Measurements from ENCODE around the gene ARID4A. TPM values are rescaled to one million over a fixed set of nuclear protein-coding genes. Genes with fewer than 3 reads are reported as not detected.
"Not testable (repeated sequence)": the region's sequence is repeated elsewhere in the genome, so short reads cannot be mapped to it uniquely, and the experiment has no call there.

The ARID4A gene
- total RNA-seq, 1 donor from 2014 or later, result 24.9 TPM

DNA sequence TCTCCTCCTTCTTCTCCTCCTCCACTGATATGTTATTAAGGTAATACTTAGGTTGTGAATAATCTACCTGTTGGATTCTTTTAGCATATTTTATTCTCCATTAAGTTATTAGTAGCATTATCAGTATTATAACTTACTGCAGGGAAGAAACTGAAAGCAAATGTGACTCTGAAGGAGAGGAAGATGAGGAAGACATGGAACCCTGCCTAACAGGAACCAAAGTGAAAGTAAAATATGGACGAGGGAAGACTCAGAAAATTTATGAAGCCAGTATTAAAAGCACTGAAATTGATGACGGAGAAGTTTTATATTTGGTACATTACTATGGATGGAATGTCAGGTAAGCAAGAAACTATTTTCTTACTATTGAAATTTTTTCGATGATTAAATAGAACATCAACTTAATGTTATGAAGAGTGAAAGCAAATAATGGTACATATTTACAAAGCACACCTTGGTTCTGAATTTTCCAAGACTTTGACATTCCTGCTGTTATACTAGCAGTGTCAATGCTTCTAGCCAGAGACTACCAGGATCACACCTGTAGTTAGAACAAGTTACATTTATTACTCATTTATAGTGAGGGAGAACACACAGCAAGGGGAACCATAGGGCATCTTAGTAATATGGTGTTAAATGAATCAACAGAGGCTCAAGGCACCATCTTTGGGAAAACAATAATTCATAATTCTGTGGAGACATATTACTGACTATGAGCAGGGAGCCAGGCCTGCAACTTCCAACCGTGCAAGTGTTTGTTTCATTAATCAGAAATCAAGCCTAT, 55.4 kb downstream of the ARID4A start:
- TF ChIP-seq, protein P1, sequence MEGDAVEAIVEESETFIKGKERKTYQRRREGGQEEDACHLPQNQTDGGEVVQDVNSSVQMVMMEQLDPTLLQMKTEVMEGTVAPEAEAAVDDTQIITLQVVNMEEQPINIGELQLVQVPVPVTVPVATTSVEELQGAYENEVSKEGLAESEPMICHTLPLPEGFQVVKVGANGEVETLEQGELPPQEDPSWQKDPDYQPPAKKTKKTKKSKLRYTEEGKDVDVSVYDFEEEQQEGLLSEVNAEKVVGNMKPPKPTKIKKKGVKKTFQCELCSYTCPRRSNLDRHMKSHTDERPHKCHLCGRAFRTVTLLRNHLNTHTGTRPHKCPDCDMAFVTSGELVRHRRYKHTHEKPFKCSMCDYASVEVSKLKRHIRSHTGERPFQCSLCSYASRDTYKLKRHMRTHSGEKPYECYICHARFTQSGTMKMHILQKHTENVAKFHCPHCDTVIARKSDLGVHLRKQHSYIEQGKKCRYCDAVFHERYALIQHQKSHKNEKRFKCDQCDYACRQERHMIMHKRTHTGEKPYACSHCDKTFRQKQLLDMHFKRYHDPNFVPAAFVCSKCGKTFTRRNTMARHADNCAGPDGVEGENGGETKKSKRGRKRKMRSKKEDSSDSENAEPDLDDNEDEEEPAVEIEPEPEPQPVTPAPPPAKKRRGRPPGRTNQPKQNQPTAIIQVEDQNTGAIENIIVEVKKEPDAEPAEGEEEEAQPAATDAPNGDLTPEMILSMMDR (conservative IDR thresholded peaks at IDR 0.05), result no peak
- DNase-seq (ENCODE audit: extremely low spot score, unreplicated experiment), result no peak
- Mint-ChIP-seq H3K27me3 (no peaks in the 10 kb centered on the region), H3K27ac (no peak overlapping the region), H3K36me3 (peaks cover 23% of the 10 kb centered on the region), H3K4me1 (ENCODE audit: unreplicated experiment) (no peaks in the 10 kb centered on the region), H3K4me3 (no peak overlapping the region), H3K9me3 (no peaks in the 10 kb centered on the region)

DNA sequence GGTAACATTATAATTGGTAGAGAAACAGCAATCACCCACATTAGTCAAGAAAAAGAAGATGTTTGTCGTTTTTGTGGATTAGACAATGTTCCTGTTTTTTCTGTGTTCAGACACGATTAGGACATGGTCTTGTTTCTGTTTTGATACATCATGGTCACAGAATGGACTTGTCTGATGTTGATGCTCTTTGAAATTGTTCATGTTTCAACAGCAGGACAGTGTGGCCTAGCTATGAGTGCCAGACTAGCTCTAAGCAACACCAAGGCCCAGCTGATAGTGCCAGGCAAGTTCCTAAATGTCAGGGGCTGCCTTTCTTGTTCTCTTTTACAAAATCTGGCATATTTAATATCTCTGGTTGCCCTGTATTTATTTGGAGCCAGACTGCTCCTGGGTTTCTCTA, 56.5 kb downstream of the ARID4A start:
- Mint-ChIP-seq H3K27me3 (no peaks in the 10 kb centered on the region), H3K27ac (no peak overlapping the region), H3K36me3 (peaks cover 33% of the 10 kb centered on the region), H3K9me3 (no peaks in the 10 kb centered on the region), H3K4me3 (no peak overlapping the region), H3K4me1 (ENCODE audit: unreplicated experiment) (no peaks in the 10 kb centered on the region)
- TF ChIP-seq, protein P1 (conservative IDR thresholded peaks at IDR 0.05), result no peak
- DNase-seq (ENCODE audit: extremely low spot score, unreplicated experiment), result no peak

DNA sequence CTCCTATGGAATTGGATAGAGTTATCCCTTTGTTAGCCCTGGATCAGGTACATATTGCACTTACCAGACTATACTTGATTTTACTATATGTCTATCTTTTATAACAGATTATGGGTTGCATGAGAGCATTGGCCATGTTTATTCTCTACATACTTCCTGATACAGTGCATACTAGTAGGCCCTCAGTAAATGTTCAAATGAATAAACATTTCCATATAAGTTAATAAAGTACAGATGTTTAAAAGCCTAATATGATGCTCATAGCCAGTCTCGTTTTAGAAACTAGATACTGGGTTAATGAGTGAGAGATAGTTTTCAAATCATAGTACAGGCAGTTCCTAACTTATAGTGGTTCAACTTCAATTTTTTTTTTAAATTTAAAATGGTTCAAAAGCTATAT, 57.9 kb downstream of the ARID4A start:
- Mint-ChIP-seq H3K4me1 (ENCODE audit: unreplicated experiment) (no peaks in the 10 kb centered on the region), H3K4me3 (no peak overlapping the region), H3K36me3 (peaks cover 41% of the 10 kb centered on the region), H3K27ac (no peak overlapping the region), H3K27me3 (no peaks in the 10 kb centered on the region), H3K9me3 (no peaks in the 10 kb centered on the region)
- TF ChIP-seq, protein P1 (conservative IDR thresholded peaks at IDR 0.05), result no peak
- DNase-seq (ENCODE audit: extremely low spot score, unreplicated experiment), result no peak

DNA sequence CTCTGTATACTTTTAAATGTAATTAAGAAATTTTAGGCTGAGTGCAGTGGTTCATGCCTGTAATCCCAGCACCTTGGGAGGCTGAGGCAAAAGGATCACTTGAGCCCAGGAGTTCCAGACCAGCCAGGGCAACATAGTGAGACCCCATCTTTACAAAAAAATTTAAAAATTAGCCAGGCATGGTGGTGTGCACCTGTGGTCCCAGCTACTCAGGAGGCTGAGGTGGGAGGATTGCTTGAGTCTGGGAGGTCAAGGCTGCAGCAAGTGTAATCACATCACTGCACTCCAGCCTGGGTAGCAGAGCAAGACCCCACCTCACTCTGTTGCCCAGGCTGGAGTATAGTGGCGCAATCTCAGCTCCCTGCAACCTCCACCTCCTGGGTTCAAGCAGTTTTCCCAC, 63.9 kb downstream of the ARID4A start:
- not testable (repeated sequence) for H3K9me3 Mint-ChIP-seq; DNase-seq (ENCODE audit: extremely low spot score, unreplicated experiment); H3K4me3 Mint-ChIP-seq; H3K4me1 Mint-ChIP-seq (ENCODE audit: unreplicated experiment); H3K27ac Mint-ChIP-seq; H3K27me3 Mint-ChIP-seq
- peaks cover 28% of the 10 kb centered on the region for H3K36me3 Mint-ChIP-seq

DNA sequence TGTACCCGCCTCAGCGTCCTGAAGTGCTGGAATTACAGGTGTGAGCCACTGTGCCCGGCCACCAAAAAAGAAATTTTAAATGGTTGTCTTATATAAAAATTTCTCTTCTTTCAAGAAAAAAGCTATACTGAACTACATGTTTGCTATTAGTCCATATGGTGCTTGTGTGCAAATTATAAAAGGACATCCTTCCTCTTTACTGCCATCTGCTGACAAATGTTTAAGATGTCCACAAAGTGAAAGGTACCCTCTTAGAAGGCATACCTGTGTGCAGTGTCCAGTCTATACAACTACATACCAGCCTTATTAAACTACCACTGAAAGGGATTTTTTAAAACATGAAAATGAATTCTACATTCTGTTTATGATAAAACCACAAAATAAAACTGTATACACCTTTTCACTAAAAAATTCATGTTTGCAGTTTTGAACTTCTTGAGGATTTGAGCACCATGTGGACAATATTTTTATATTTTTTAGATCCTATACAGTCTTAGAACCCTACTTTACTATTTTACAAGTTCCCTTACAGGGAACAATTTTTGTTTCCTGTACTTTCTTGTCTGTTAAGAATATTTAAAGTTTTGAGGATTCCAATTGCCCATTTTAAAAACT, 64.5 kb downstream of the ARID4A start:
- Mint-ChIP-seq H3K27me3 (no peaks in the 10 kb centered on the region), H3K27ac (no peak overlapping the region), H3K9me3 (no peaks in the 10 kb centered on the region), H3K4me3 (no peak overlapping the region), H3K36me3 (peaks cover 33% of the 10 kb centered on the region), H3K4me1 (ENCODE audit: unreplicated experiment) (no peaks in the 10 kb centered on the region)
- DNase-seq (ENCODE audit: extremely low spot score, unreplicated experiment), result no peak
- TF ChIP-seq, protein P1 (conservative IDR thresholded peaks at IDR 0.05), result peak; percentile 56

DNA sequence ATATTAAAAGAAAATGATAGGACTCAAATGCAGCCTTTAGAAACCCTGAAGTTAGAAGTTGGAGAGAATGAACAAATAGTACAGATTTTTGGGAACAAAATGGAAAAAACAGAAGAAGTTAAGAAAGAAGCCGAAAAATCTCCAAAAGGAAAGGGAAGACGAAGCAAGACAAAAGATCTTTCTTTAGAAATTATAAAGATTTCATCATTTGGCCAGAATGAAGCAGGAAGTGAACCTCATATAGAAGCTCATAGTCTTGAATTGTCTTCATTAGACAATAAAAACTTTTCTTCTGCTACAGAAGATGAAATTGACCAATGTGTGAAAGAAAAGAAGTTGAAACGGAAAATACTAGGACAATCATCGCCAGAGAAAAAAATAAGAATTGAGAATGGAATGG, 66.0 kb downstream of the ARID4A start:
- H3K9me3 Mint-ChIP-seq, result no peaks in the 10 kb centered on the region
- no peak for DNase-seq (ENCODE audit: extremely low spot score, unreplicated experiment)
- H3K4me1 Mint-ChIP-seq (ENCODE audit: unreplicated experiment), result no peaks in the 10 kb centered on the region
- H3K36me3 Mint-ChIP-seq, result peaks cover 28% of the 10 kb centered on the region
- TF ChIP-seq, protein P1 (conservative IDR thresholded peaks at IDR 0.05), result no peak
- no peak overlapping the region for H3K4me3 Mint-ChIP-seq
- no peaks in the 10 kb centered on the region for H3K27me3 Mint-ChIP-seq
- H3K27ac Mint-ChIP-seq, result no peak overlapping the region

All from type B pancreatic cell (in vitro differentiated cells).